Endothelial cell of umbilical vein (primary cell): ENCODE data around the gene EFNA2. TPM values are rescaled to one million over a fixed set of nuclear protein-coding genes. Genes with fewer than 3 reads are reported as not detected.

ENCODE experiments used
- BruUV-seq: library from RNA; stranded (reverse); fragments of 400-500 nt; replicated peaks from 2 replicates; lab custom pipeline; 2021; lab: Mats Ljungman, UMichigan
- CTCF ChIA-PET: fragments of 300-600, 350-600 bp; sonication (Branson Sonifier 250); formaldehyde crosslinking; loops from one replicate; lab custom pipeline; 2021; ENCODE audit warnings: antibody characterized with exemption, inconsistent platforms; lab: Charles Lee
- POLR2A ChIA-PET: fragments of 300-600, 350-600 bp; sonication (Branson Sonifier 250); formaldehyde crosslinking; loops from one replicate; lab custom pipeline; 2021; ENCODE audit warnings: antibody characterized with exemption, inconsistent platforms; lab: Charles Lee
- DNase-seq: peaks from one replicate; pipeline ENCODE4 v3.0.0-alpha.2; 2011; ENCODE audit warnings: low read depth, low spot score
- FAIRE-seq: peaks from 2 replicates; lab custom pipeline; 2011; peaks lifted over from hg19 to GRCh38; lab: Jason Lieb, UNC
- H2AFZ ChIP-seq: 2 replicates; pipeline ENCODE4 v1.6.0; 2012; ENCODE audit warnings: low read depth, low read length, control low read depth, inconsistent platforms
- H3K27ac ChIP-seq: 2 replicates; pipeline ENCODE4 v1.5.1; 2011; ENCODE audit warnings: low read depth, mild to moderate bottlenecking, control low read depth, low read length, moderate library complexity; ENCODE audit not compliant: insufficient read depth
- H3K27me3 ChIP-seq, 2 experiments: 2 replicates each; pipeline versions ENCODE4 v1.6.0 to v1.6.1; 2011; ENCODE audit warnings: low read length in 2 of 2, mixed read lengths in 1 of 2; ENCODE audit not compliant: control insufficient read depth in 2 of 2, insufficient read depth in 2 of 2
- H3K36me3 ChIP-seq, 2 experiments: 2 replicates in 1 of 2; 3 replicates in 1 of 2; pipeline ENCODE4 v1.5.1; 2011; ENCODE audit warnings: low read length in 2 of 2, mild to moderate bottlenecking in 1 of 2, moderate library complexity in 1 of 2; ENCODE audit not compliant: control insufficient read depth in 2 of 2, insufficient read depth in 2 of 2; ENCODE audit errors: extremely low read depth in 1 of 2
- H3K4me1 ChIP-seq: 3 replicates; pipeline ENCODE4 v1.5.1; 2011; ENCODE audit warnings: mild to moderate bottlenecking, low read length; ENCODE audit not compliant: control insufficient read depth, insufficient read depth; ENCODE audit errors: extremely low read depth
- H3K4me2 ChIP-seq: 2 replicates; pipeline ENCODE4 v1.6.1; 2011; ENCODE audit warnings: low read length, control low read depth, mixed read lengths; ENCODE audit not compliant: insufficient read depth
- H3K4me3 ChIP-seq, 3 experiments: fragments of 200-600 bp in 1 of 3; sonication (generic), shearing (Covaris generic) in 1 of 3; replicated peaks in 1 of 3; 2 replicates each; pipeline ENCODE4 v1.5.1; 2011 to 2016; ENCODE audit warnings: control low read depth in 3 of 3, low read length in 3 of 3, mild to moderate bottlenecking in 2 of 3, inconsistent platforms in 1 of 3, low read depth in 1 of 3, moderate library complexity in 1 of 3; ENCODE audit not compliant: insufficient read depth in 1 of 3
- H3K79me2 ChIP-seq: 2 replicates; pipeline ENCODE4 v1.6.0; 2012; ENCODE audit warnings: low read length, inconsistent platforms; ENCODE audit not compliant: control insufficient read depth, insufficient read depth
- H3K9ac ChIP-seq: replicated peaks from 2 replicates; pipeline ENCODE3; 2011; ENCODE audit warnings: low read length, control low read depth; ENCODE audit not compliant: insufficient read depth; ENCODE audit errors: extremely low read depth
- H3K9me1 ChIP-seq: replicated peaks from 3 replicates; pipeline ENCODE4 v1.6.0; 2011; ENCODE audit warnings: mild to moderate bottlenecking, low read length; ENCODE audit not compliant: control insufficient read depth, insufficient read depth; ENCODE audit errors: extremely low read depth
- H3K9me3 ChIP-seq: replicated peaks from 2 replicates; pipeline ENCODE4 v1.5.1; 2012; ENCODE audit warnings: low read length, inconsistent platforms; ENCODE audit not compliant: control insufficient read depth, insufficient read depth
- H4K20me1 ChIP-seq: replicated peaks from 2 replicates; pipeline ENCODE3; 2011; ENCODE audit warnings: mild to moderate bottlenecking, low read length; ENCODE audit not compliant: control insufficient read depth, insufficient read depth; ENCODE audit errors: extremely low read depth
- CTCF ChIP-seq, 2 donors: IDR thresholded peaks; 1 replicate in 1 of 2; 2 replicates in 1 of 2; pipeline ENCODE4 v1.5.1; 2011; ENCODE audit warnings: low read length in 2 of 2, mild to moderate bottlenecking in 2 of 2, moderate library complexity in 2 of 2, control low read depth in 1 of 2, inconsistent platforms in 1 of 2, low read depth in 1 of 2; ENCODE audit not compliant: insufficient read depth in 1 of 2; ENCODE audit errors: extremely low read depth in 1 of 2
- EZH2 ChIP-seq: IDR thresholded peaks from 2 replicates; pipeline ENCODE4 v1.6.1; 2012; ENCODE audit warnings: borderline replicate concordance, low read depth, mild to moderate bottlenecking, moderate library complexity, low read length, inconsistent platforms; ENCODE audit not compliant: severe bottlenecking
- FOS ChIP-seq: IDR thresholded peaks from 2 replicates; pipeline ENCODE4 v1.6.1; 2011; ENCODE audit warnings: mild to moderate bottlenecking, low read length, moderate library complexity, borderline replicate concordance; ENCODE audit not compliant: insufficient read depth
- GATA2 ChIP-seq: IDR thresholded peaks from 2 replicates; pipeline ENCODE4 v1.7.0; 2011; ENCODE audit warnings: low read depth, mild to moderate bottlenecking, moderate library complexity, mixed read lengths, low read length; ENCODE audit not compliant: insufficient read length, insufficient read depth
- JUN ChIP-seq: IDR thresholded peaks from 2 replicates; pipeline ENCODE4 v1.6.1; 2011; ENCODE audit warnings: borderline replicate concordance, low read depth; ENCODE audit not compliant: insufficient read length, insufficient read depth
- MAX ChIP-seq: IDR thresholded peaks from 2 replicates; pipeline ENCODE4 v1.6.1; 2011; ENCODE audit not compliant: insufficient read depth, insufficient read length
- MYC ChIP-seq: IDR thresholded peaks from one replicate; pipeline ENCODE4 v1.6.1; 2011; ENCODE audit warnings: mild to moderate bottlenecking, low read depth, low read length
- POLR2A ChIP-seq: IDR thresholded peaks from 2 replicates; pipeline ENCODE4 v1.6.1; 2012; ENCODE audit warnings: low read depth, mild to moderate bottlenecking, control low read depth, low read length
- POLR2AphosphoS5 ChIP-seq: IDR thresholded peaks from 2 replicates; pipeline ENCODE4 v1.6.1; 2012; ENCODE audit warnings: low read depth, mild to moderate bottlenecking, control low read depth, low read length, moderate library complexity; ENCODE audit not compliant: insufficient read depth
- dilution Hi-C: fragments of 300-500 bp; cut with MboI; formaldehyde crosslinking; loops from one replicate; pipeline ENCODE4 v1.15.0; 2019; ENCODE audit warnings: low sequenced_read_pairs; ENCODE audit not compliant: extremely low pct_ligation_motif_present
- intact Hi-C: fragments of 100-400 bp; cut with micrococcal nuclease; formaldehyde crosslinking; loops from one replicate; pipeline ENCODE4 v1.10.0; 2022
- polyA plus RNA-seq, 4 experiments: library from polyadenylated mRNA; depleted of rRNA in 3 of 4; stranded (reverse) in 3 of 4; unstranded in 1 of 4; fragments of >200 nt; gene quantifications; 2 replicates each; pipeline versions ENCODE4 v1.2.1 to v1.2.3, GENCODE V29; 2011 to 2012; ENCODE audit warnings: missing spikeins in 1 of 4
- total RNA-seq: library from RNA; stranded (reverse); gene quantifications from 2 replicates; pipeline ENCODE4 v1.2.3, GENCODE V29; 2021

EFNA2 gene
- total and polyA plus RNA-seq, 2 donors (not counting 3 experiments of a cell fraction or from before 2014, with no cell fraction given), result 0.52 to 1.1 TPM

GRCh38 chr19:1261798-1262622 is 23.7 kb upstream of the EFNA2 start:
- H3K4me1 ChIP-seq, result peaks cover 55% of the 10 kb centered on the region
- H3K36me3 ChIP-seq, result peaks cover 2% of the 10 kb centered on the region in 2 experiments
- FAIRE-seq (no peak), DNase-seq (no peak)
- peak overlapping the region; percentile 78 for H3K27ac ChIP-seq
- dilution Hi-C loops, result no loop called here
- H3K79me2 ChIP-seq, result peaks cover 1% of the 10 kb centered on the region
- no peaks in the 10 kb centered on the region for H3K9me3 ChIP-seq
- H3K4me3 ChIP-seq, result no peak overlapping the region
- no peaks in the 10 kb centered on the region for H4K20me1 ChIP-seq
- TF ChIP-seq POLR2AphosphoS5, result no peak
- TF ChIP-seq MAX, result no peak
- TF ChIP-seq FOS, result no peak
- no peak for TF ChIP-seq POLR2A
- TF ChIP-seq CTCF (IDR thresholded peaks at IDR 0.05; ENCODE audit: extremely low read depth in 1 of 2, insufficient read depth in 1 of 2, low read depth in 1 of 2, low read length in 2 of 2), result no peak
- no peak for TF ChIP-seq EZH2
- no peak for TF ChIP-seq JUN
- TF ChIP-seq MYC, result no peak
- no peak for TF ChIP-seq GATA2
- CTCF ChIA-PET, result interaction anchor here (1.5 to 7.8 kb wide), 3 partner anchors 9 to 18 kb away, joined by 3 to 63 read pairs (median 8); no protein-coding TSS in a partner anchor
- peak overlapping the region; percentile 44 for H3K9ac ChIP-seq
- no peaks in the 10 kb centered on the region for H3K9me1 ChIP-seq
- POLR2A ChIA-PET, result interaction anchor here (1.4 kb wide), 1 partner anchor 9 kb away, joined by 8 read pairs; no protein-coding TSS in a partner anchor
- H3K27me3 ChIP-seq, result no peaks in the 10 kb centered on the region
- peak overlapping the region; percentile 61 for H3K4me2 ChIP-seq
- intact Hi-C loops, result no loop called here
- BruUV-seq, result no TSS peak
- H2AFZ ChIP-seq, result no peak overlapping the region
